ENCODE results near the gene APBA2.

- TF ChIP-seq, protein P1, sequence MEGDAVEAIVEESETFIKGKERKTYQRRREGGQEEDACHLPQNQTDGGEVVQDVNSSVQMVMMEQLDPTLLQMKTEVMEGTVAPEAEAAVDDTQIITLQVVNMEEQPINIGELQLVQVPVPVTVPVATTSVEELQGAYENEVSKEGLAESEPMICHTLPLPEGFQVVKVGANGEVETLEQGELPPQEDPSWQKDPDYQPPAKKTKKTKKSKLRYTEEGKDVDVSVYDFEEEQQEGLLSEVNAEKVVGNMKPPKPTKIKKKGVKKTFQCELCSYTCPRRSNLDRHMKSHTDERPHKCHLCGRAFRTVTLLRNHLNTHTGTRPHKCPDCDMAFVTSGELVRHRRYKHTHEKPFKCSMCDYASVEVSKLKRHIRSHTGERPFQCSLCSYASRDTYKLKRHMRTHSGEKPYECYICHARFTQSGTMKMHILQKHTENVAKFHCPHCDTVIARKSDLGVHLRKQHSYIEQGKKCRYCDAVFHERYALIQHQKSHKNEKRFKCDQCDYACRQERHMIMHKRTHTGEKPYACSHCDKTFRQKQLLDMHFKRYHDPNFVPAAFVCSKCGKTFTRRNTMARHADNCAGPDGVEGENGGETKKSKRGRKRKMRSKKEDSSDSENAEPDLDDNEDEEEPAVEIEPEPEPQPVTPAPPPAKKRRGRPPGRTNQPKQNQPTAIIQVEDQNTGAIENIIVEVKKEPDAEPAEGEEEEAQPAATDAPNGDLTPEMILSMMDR (IDR thresholded peaks at IDR 0.05; ENCODE audit: low read length), result no peak
- TF ChIP-seq EZH2phosphoT487 (IDR thresholded peaks at IDR 0.05; ENCODE audit: low read length), result no peak
- TF ChIP-seq EZH2 (optimal IDR thresholded peaks at IDR 0.05; ENCODE audit: low read depth, low read length), result no peak
These were observed 58.5 kb downstream of the APBA2 start for GRCh38 chr15:28944286-28944685.

Data from MM.1S (cell line).